A673 (cell line): ENCODE measurements around the gene EPAS1. TPM values are rescaled to one million over a fixed set of nuclear protein-coding genes. Genes with fewer than 3 reads are reported as not detected.

ENCODE experiments used
- BruUV-seq: library from RNA; stranded (reverse); fragments of 400-500 nt; replicated peaks from 2 replicates; lab custom pipeline; 2021; lab: Mats Ljungman, UMichigan
- CTCF ChIA-PET: fragments of 300-600 bp; sonication (Branson Sonifier 250); formaldehyde crosslinking; loops from one replicate; lab custom pipeline; 2022; ENCODE audit warnings: antibody characterized with exemption; lab: Charles Lee
- POLR2A ChIA-PET: fragments of 300-600 bp; sonication (Branson Sonifier 250); formaldehyde crosslinking; loops from one replicate; lab custom pipeline; 2022; ENCODE audit warnings: antibody characterized with exemption; ENCODE audit not compliant: low non-redundant PET; lab: Charles Lee
- DNase-seq: peaks from one replicate; pipeline ENCODE4 v3.0.0-alpha.2; 2015; ENCODE audit warnings: low spot score
- H3K27ac ChIP-seq: fragments of 200-600 bp; sonication (generic); 2 replicates; pipeline ENCODE4 v1.5.1; 2016; ENCODE audit warnings: mixed run types, low read depth, mild to moderate bottlenecking, mixed read lengths, antibody characterized with exemption, low read length; ENCODE audit not compliant: poor library complexity, severe bottlenecking
- H3K27me3 ChIP-seq: fragments of 200-600 bp; sonication (generic); replicated peaks from 2 replicates; pipeline ENCODE4 v1.6.1; 2017; ENCODE audit warnings: mixed run types, low read depth, mild to moderate bottlenecking, mixed read lengths, antibody characterized with exemption, low read length; ENCODE audit not compliant: insufficient read depth, poor library complexity
- H3K36me3 ChIP-seq: fragments of 200-600 bp; sonication (generic); 2 replicates; pipeline ENCODE4 v1.6.1; 2016; ENCODE audit warnings: mixed run types, mild to moderate bottlenecking, mixed read lengths, antibody characterized with exemption, low read length; ENCODE audit not compliant: insufficient read depth, poor library complexity, severe bottlenecking
- H3K4me1 ChIP-seq: fragments of 200-600 bp; sonication (generic); 2 replicates; pipeline ENCODE4 v1.6.1; 2017; ENCODE audit warnings: mixed run types, mild to moderate bottlenecking, mixed read lengths, antibody characterized with exemption, low read length; ENCODE audit not compliant: insufficient read depth, poor library complexity, severe bottlenecking
- H3K4me3 ChIP-seq: fragments of 200-600 bp; sonication (generic); 2 replicates; pipeline ENCODE4 v1.5.1; 2016; ENCODE audit warnings: low read depth, mixed run types, mild to moderate bottlenecking, mixed read lengths, low read length; ENCODE audit not compliant: poor library complexity, severe bottlenecking
- H3K9me3 ChIP-seq: fragments of 200-600 bp; sonication (generic); 2 replicates; pipeline ENCODE4 v1.6.1; 2016; ENCODE audit warnings: mixed run types, low read depth, mild to moderate bottlenecking, mixed read lengths, antibody characterized with exemption, low read length; ENCODE audit not compliant: poor library complexity, severe bottlenecking
- EZH2 ChIP-seq: fragments of 200-600 bp; sonication (generic); IDR thresholded peaks from 2 replicates; pipeline ENCODE4 v1.6.1; 2017; ENCODE audit warnings: borderline replicate concordance, low read depth, mild to moderate bottlenecking, mixed read lengths, antibody characterized with exemption, low read length; ENCODE audit not compliant: poor library complexity, severe bottlenecking
- intact Hi-C: fragments of 100-400 bp; cut with micrococcal nuclease; formaldehyde crosslinking; loops from one replicate; pipeline ENCODE4 v1.10.0; 2022; ENCODE audit not compliant: unreplicated experiment
- total RNA-seq: library from RNA; stranded (reverse); gene quantifications from 2 replicates; pipeline ENCODE4 v1.2.3, GENCODE V29; 2021
- TF ChIP-seq, protein P1 (sequence below): fragments of 300-800, 200-600 bp; sonication (generic); conservative IDR thresholded peaks from 2 replicates; pipeline ENCODE4 v1.5.1; 2017; ENCODE audit warnings: low read depth, mild to moderate bottlenecking, antibody characterized with exemption, low read length, moderate library complexity, mixed read lengths

Gene EPAS1
- total RNA-seq, 1 experiment from 2014 or later: 0.41 TPM

DNA sequence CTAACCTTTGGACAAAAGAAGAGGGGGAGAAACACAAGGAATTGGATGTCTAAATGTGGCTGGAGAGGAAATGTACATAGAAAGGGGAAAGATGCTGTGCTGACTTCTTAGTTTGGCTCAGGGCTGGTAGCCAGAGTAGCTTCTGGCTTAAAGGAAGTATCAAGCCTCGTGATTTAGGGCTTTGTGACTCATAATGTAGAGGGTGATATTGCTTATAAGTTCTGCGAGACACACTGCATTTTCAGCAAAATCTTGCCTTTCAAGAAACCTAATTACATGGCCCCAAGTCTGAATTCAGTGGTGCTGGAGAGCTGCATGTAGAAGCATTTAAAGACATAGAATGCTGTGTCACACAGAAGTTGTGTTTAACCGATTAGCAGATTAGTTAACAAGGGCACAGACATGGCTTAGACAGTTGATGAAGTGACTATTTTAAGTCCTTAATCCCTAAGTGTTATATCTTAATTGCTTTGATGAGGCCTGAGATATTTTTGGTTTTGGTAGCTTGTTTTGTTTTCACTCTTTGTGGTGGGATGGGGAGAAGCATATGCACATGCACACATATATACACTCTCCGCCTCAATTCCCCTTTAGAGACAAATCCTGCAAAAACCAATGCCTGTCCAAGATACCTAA, 66.4 kb downstream of the EPAS1 start:
- DNase-seq: no peak
- no TSS peak for BruUV-seq
- no peaks in the 10 kb centered on the region for H3K27me3 ChIP-seq
- ChIA-PET POLR2A (no interaction called here), CTCF (no interaction called here)
- no peak overlapping the region for H3K4me3 ChIP-seq
- no peaks in the 10 kb centered on the region for H3K4me1 ChIP-seq
- no peak overlapping the region for H3K27ac ChIP-seq
- H3K9me3 ChIP-seq: no peaks in the 10 kb centered on the region
- intact Hi-C loops: loop anchor here (2.0 kb wide), 2 partner anchors 301 to 353 kb away; no protein-coding TSS in a partner anchor
- H3K36me3 ChIP-seq: no peaks in the 10 kb centered on the region
- TF ChIP-seq, protein P1, sequence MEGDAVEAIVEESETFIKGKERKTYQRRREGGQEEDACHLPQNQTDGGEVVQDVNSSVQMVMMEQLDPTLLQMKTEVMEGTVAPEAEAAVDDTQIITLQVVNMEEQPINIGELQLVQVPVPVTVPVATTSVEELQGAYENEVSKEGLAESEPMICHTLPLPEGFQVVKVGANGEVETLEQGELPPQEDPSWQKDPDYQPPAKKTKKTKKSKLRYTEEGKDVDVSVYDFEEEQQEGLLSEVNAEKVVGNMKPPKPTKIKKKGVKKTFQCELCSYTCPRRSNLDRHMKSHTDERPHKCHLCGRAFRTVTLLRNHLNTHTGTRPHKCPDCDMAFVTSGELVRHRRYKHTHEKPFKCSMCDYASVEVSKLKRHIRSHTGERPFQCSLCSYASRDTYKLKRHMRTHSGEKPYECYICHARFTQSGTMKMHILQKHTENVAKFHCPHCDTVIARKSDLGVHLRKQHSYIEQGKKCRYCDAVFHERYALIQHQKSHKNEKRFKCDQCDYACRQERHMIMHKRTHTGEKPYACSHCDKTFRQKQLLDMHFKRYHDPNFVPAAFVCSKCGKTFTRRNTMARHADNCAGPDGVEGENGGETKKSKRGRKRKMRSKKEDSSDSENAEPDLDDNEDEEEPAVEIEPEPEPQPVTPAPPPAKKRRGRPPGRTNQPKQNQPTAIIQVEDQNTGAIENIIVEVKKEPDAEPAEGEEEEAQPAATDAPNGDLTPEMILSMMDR: no peak
- TF ChIP-seq EZH2: no peak

DNA sequence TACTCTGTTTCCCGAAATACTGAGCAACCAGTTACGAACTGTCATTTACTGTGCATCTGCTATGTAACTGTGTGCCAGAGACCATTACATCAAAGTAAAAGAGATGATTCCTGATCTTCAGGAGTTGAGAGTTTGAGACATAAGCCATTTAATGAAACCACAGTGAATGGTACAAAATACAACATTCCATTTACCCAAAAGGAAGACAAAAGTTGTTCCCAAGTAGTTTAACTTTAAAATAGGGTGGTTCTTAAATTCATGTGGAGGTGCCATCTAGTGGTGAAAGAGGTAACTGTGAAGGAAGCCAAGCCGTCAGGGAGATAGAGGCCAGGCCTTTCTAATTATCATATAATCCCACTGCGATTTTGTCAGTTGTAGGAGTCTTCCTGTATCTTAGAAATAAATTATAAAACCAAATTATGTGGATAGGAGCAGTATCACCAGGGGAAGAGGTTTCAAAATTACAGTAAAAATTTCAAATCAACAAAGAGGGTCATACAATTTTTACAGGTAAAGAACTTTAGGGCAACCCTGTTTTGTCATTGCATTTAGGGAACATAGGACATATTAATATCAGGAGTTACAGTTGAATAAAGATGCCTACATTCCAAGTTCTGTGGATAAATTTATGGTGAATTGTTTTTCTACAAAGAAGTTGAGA, 67.7 kb downstream of the EPAS1 start:
- CTCF ChIA-PET: no interaction called here
- Histone ChIP-seq H3K36me3 (no peaks in the 10 kb centered on the region), H3K27me3 (no peaks in the 10 kb centered on the region), H3K4me1 (no peaks in the 10 kb centered on the region), H3K9me3 (no peaks in the 10 kb centered on the region), H3K27ac (no peak overlapping the region), H3K4me3 (no peak overlapping the region)
- no TSS peak for BruUV-seq
- peak; percentile 69 for DNase-seq
- intact Hi-C loops: loop anchor here (2.0 to 5.0 kb wide), 4 partner anchors 302 to 723 kb away; no protein-coding TSS in a partner anchor
- TF ChIP-seq EZH2: no peak
- TF ChIP-seq, protein P1: peak; percentile 88
- POLR2A ChIA-PET: interaction anchor here (0.5 kb wide), 1 partner anchor 49 kb away, joined by 7 read pairs; no protein-coding TSS in a partner anchor

DNA sequence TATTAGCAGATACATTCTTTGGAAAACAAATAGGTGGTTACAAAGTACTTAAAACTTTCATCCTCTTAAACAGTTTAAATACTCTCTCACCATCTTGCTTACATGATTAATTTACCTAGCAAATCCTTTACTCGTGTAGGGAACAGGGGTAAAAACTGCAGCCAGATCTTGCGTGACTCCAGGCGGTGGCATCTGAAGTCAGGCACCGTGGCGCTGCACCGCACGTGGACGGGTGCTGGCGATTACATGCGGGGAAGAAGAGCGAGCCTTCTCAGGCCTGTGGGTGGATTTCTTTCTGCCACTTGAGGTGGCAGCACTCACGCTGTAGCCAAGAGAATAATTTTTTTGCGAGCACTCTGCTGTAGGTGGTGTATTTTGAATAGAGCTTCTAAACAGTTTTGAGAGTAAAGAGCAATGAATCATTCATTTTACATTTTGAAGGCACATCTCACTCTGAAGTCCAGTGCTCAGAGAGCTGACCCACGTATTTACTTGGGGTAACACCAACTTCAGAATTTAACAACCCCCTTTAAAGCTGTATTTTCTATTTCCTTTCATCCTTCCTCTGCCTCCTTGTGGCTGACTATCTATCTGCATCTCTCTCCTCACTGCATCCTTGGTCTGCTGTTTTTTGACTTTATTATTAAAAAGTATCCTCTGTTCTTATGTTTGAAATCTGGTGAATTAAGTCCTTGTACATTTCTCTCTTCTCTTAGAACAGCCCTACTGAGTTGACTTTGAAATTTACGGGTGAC, 68.9 kb downstream of the EPAS1 start:
- TF ChIP-seq EZH2: no peak
- TF ChIP-seq, protein P1: peak; percentile 48; the same call in 1 of the 2 replicates
- no TSS peak for BruUV-seq
- intact Hi-C loops: loop anchor here (2.0 to 5.0 kb wide), 4 partner anchors 303 to 724 kb away; no protein-coding TSS in a partner anchor
- H3K4me3 ChIP-seq: no peak overlapping the region
- H3K27me3 ChIP-seq: no peaks in the 10 kb centered on the region
- H3K4me1 ChIP-seq: no peaks in the 10 kb centered on the region
- no peaks in the 10 kb centered on the region for H3K9me3 ChIP-seq
- CTCF ChIA-PET: interaction anchor here (1.0 to 1.3 kb wide), 2 partner anchors 355 to 373 kb away, joined by 3 read pairs; no protein-coding TSS in a partner anchor
- POLR2A ChIA-PET: no interaction called here
- no peak for DNase-seq
- H3K36me3 ChIP-seq: no peaks in the 10 kb centered on the region
- H3K27ac ChIP-seq: no peak overlapping the region
